Suprapubic skin (tissue), 4 donors: Measurements from ENCODE around the gene DNASE1L3.

Experiments used
- CTCF ChIP-seq, 2 donors: fragments of 200-600 bp in 1 of 2; fragments of 450-650 bp in 1 of 2; sonication (generic) in 1 of 2; IDR thresholded peaks; one replicate each; pipeline ENCODE4 v1.5.1; 2016 to 2019; ENCODE audit warnings: antibody characterized with exemption in 2 of 2, mild to moderate bottlenecking in 1 of 2, moderate library complexity in 1 of 2
- EP300 ChIP-seq: sonication (generic); formaldehyde crosslinking; IDR thresholded peaks from one replicate; pipeline ENCODE4 v1.6.1; 2017; ENCODE audit warnings: antibody characterized with exemption
- POLR2A ChIP-seq, 2 donors: fragments of 450-650 bp; IDR thresholded peaks; one replicate each; pipeline ENCODE4 v1.6.1; 2017; ENCODE audit warnings: antibody characterized with exemption in 2 of 2, mild to moderate bottlenecking in 2 of 2, moderate library complexity in 2 of 2
- POLR2AphosphoS5 ChIP-seq, 3 donors: sonication (generic); formaldehyde crosslinking; IDR thresholded peaks; one replicate each; pipeline ENCODE4 v1.6.1; 2017; ENCODE audit warnings: antibody characterized with exemption in 3 of 3

- TF ChIP-seq CTCF (IDR thresholded peaks at IDR 0.05) (peak; percentile 50 to 94), POLR2A (IDR thresholded peaks at IDR 0.05) (no peak), POLR2AphosphoS5 (IDR thresholded peaks at IDR 0.05) (no peak), EP300 (no peak)
Measured at GRCh38 chr3:58167431-58168351, 43.1 kb downstream of the DNASE1L3 start.
